HG02938 (cell line): ENCODE data around the gene BICRA.
"Not testable (repeated sequence)": the region's sequence is repeated elsewhere in the genome, so short reads cannot be mapped to it uniquely, and the experiment has no call there.

Experiments
- ATAC-seq: cut with Tn5 transposase; IDR thresholded peaks from one replicate; pipeline ENCODE4 v1.9.1; 2021; ENCODE audit warnings: mild to moderate bottlenecking, moderate library complexity; ENCODE audit not compliant: unreplicated experiment

The BICRA gene

GRCh38 chr19:47707135-47707925 lies 98.4 kb downstream of the BICRA start:
- no peak for ATAC-seq

GRCh38 chr19:47711652-47712242 lies 102.8 kb downstream of the BICRA start:
- ATAC-seq, result no peak

GRCh38 chr19:47713046-47714021 lies 104.4 kb downstream of the BICRA start, which contains the start of gene EHD2:
EHD2 (plus strand) TSS chr19:47713422; CDS start chr19:47716613, 3,191 bp downstream.
- ATAC-seq, result no peak

GRCh38 chr19:47714339-47714738 lies 105.4 kb downstream of the BICRA start:
- ATAC-seq, result no peak

GRCh38 chr19:47714855-47715254 lies 105.9 kb downstream of the BICRA start:
- not testable (repeated sequence) for ATAC-seq

GRCh38 chr19:47716270-47716937 lies 107.5 kb downstream of the BICRA start:
- ATAC-seq, result no peak

GRCh38 chr19:47718415-47719046 lies 109.6 kb downstream of the BICRA start:
- not testable (repeated sequence) for ATAC-seq

GRCh38 chr19:47719047-47719859 lies 110.3 kb downstream of the BICRA start:
- no peak for ATAC-seq

GRCh38 chr19:47720669-47721422 lies 111.9 kb downstream of the BICRA start:
- no peak for ATAC-seq

- ATAC-seq, result no peak
Observed at GRCh38 chr19:47723581-47723940, 114.6 kb downstream of the BICRA start.

- ATAC-seq, result no peak
Observed at GRCh38 chr19:47725759-47726401, 116.9 kb downstream of the BICRA start.

GRCh38 chr19:47726467-47726866 lies 117.5 kb downstream of the BICRA start:
- ATAC-seq, result no peak

- ATAC-seq, result not testable (repeated sequence)
Observed at GRCh38 chr19:47728295-47728694, 119.4 kb downstream of the BICRA start.

GRCh38 chr19:47729468-47729798 lies 120.5 kb downstream of the BICRA start:
- ATAC-seq, result no peak

- ATAC-seq, result no peak
Observed at GRCh38 chr19:47729799-47730520, 121.0 kb downstream of the BICRA start.

GRCh38 chr19:47730521-47730889 lies 121.6 kb downstream of the BICRA start:
- ATAC-seq, result no peak

- ATAC-seq, result no peak
Observed at GRCh38 chr19:47730910-47731309, 122.0 kb downstream of the BICRA start.

- no peak for ATAC-seq
Observed at GRCh38 chr19:47735131-47735530, 126.2 kb downstream of the BICRA start.
